ENCODE measurements around the gene MSGN1. TPM values are rescaled to one million over a fixed set of nuclear protein-coding genes. Genes with fewer than 3 reads are reported as not detected.

Gene MSGN1
- total and polyA plus RNA-seq, 3 donors from 2014 or later: not detected

GRCh38 chr2:17800693-17801458 lies 15.4 kb upstream of the MSGN1 start:
- DNase-seq: no peak
- H3K4me1 ChIP-seq: peaks cover 33% of the 10 kb centered on the region
- no peaks in the 10 kb centered on the region for H3K27me3 ChIP-seq
- 51 to 82% methylated on average over 1 of the region's 1 CpG for WGBS, 2 donors
- peak overlapping the region; percentile 47 to 66 for H3K27ac ChIP-seq
- no peak for TF ChIP-seq POLR2A (IDR thresholded peaks at IDR 0.05)
- no peak for TF ChIP-seq CTCF (IDR thresholded peaks at IDR 0.05)
- no peaks in the 10 kb centered on the region for H3K36me3 ChIP-seq (ENCODE audit: low read depth, missing control alignments)
- H3K9me3 ChIP-seq: no peaks in the 10 kb centered on the region
- H3K4me3 ChIP-seq: no peak overlapping the region
- intact Hi-C loops (cut with DNase I; ENCODE audit: low total_unique reads): no loop called here

GRCh38 chr2:17803497-17803896 lies 12.8 kb upstream of the MSGN1 start:
- no peaks in the 10 kb centered on the region for H3K27me3 ChIP-seq
- intact Hi-C loops (cut with DNase I; ENCODE audit: low total_unique reads): no loop called here
- H3K9me3 ChIP-seq: no peaks in the 10 kb centered on the region
- H3K4me3 ChIP-seq: no peak overlapping the region
- DNase-seq: no peak
- peaks cover 33% of the 10 kb centered on the region for H3K4me1 ChIP-seq
- TF ChIP-seq POLR2A (IDR thresholded peaks at IDR 0.05) (no peak), CTCF (IDR thresholded peaks at IDR 0.05) (no peak)
- WGBS, 2 donors: 48 to 61% methylated on average over 3 of the region's 3 CpGs
- H3K36me3 ChIP-seq (ENCODE audit: low read depth, missing control alignments): no peaks in the 10 kb centered on the region
- no peak overlapping the region for H3K27ac ChIP-seq

- intact Hi-C loops (cut with DNase I; ENCODE audit: low total_unique reads): no loop called here
- Histone ChIP-seq H3K4me3 (no peak overlapping the region), H3K36me3 (ENCODE audit: low read depth, missing control alignments) (no peaks in the 10 kb centered on the region), H3K27ac (no peak overlapping the region), H3K27me3 (no peaks in the 10 kb centered on the region), H3K4me1 (peaks cover 33% of the 10 kb centered on the region), H3K9me3 (no peaks in the 10 kb centered on the region)
- DNase-seq: no peak
- TF ChIP-seq POLR2A (IDR thresholded peaks at IDR 0.05) (no peak), CTCF (IDR thresholded peaks at IDR 0.05) (no peak)
- WGBS, 2 donors: 50 to 57% methylated on average over 3 of the region's 3 CpGs
These were observed 11.9 kb upstream of the MSGN1 start for GRCh38 chr2:17804358-17804757.

- intact Hi-C loops (cut with DNase I; ENCODE audit: low total_unique reads): no loop called here
- TF ChIP-seq POLR2A (IDR thresholded peaks at IDR 0.05): no peak
- no peak for TF ChIP-seq CTCF (IDR thresholded peaks at IDR 0.05)
- Histone ChIP-seq H3K9me3 (no peaks in the 10 kb centered on the region), H3K36me3 (ENCODE audit: low read depth, missing control alignments) (no peaks in the 10 kb centered on the region), H3K4me3 (no peak overlapping the region), H3K27me3 (no peaks in the 10 kb centered on the region), H3K27ac (no peak overlapping the region), H3K4me1 (peaks cover 29% of the 10 kb centered on the region)
- no peak for DNase-seq
- WGBS, 2 donors: 61 to 64% methylated on average over 2 of the region's 2 CpGs
These were observed 11.1 kb upstream of the MSGN1 start for GRCh38 chr2:17805166-17805565.

All from testis (tissue), 3 donors.